ENCODE measurements around the gene PLCG1. TPM values are rescaled to one million over a fixed set of nuclear protein-coding genes. Genes with fewer than 3 reads are reported as not detected.

PLCG1 gene
- total RNA-seq, 2 donors from 2014 or later = 227 to 257 TPM

GRCh38 chr20:41218466-41218865 is 81.1 kb downstream of the PLCG1 start:
- Histone ChIP-seq H3K4me1 (ENCODE audit: control insufficient read depth, insufficient read depth, low read length) (no peaks in the 10 kb centered on the region), H3K27me3 (ENCODE audit: control insufficient read depth, insufficient read depth, low read length, poor library complexity, severe bottlenecking) (no peaks in the 10 kb centered on the region), H3K9me3 (ENCODE audit: control insufficient read depth, low read length) (no peaks in the 10 kb centered on the region), H3K36me3 (ENCODE audit: control insufficient read depth, insufficient read depth, low read length) (no peaks in the 10 kb centered on the region), H3K4me3 (ENCODE audit: low read length) (no peak overlapping the region), H3K9ac (ENCODE audit: extremely low read depth, low read length, poor library complexity, severe bottlenecking) (no peak overlapping the region), H3K27ac (ENCODE audit: low read depth, low read length) (no peak overlapping the region)
- no peak for DNase-seq
- H3K4me1 Mint-ChIP-seq = peaks cover 2% of the 10 kb centered on the region
- no peak overlapping the region for H3K27ac Mint-ChIP-seq
- 95% methylated on average over 1 of the region's 2 CpGs; no CpG with 5 or more reads in 1 of the 2 experiments for WGBS, 2 experiments (ENCODE audit: insufficient coverage in 1 of 2, insufficient read length in 1 of 2)
- no peaks in the 10 kb centered on the region for H3K36me3 Mint-ChIP-seq (ENCODE audit: low read depth)
- no peaks in the 10 kb centered on the region for H3K27me3 Mint-ChIP-seq (ENCODE audit: insufficient read depth)
- H3K4me3 Mint-ChIP-seq = no peak overlapping the region
- no peak for TF ChIP-seq CTCF (conservative IDR thresholded peaks at IDR 0.05)
- no peaks in the 10 kb centered on the region for H3K9me3 Mint-ChIP-seq

- TF ChIP-seq CTCF (conservative IDR thresholded peaks at IDR 0.05) = no peak
- Mint-ChIP-seq H3K27ac (no peak overlapping the region), H3K4me3 (no peak overlapping the region), H3K27me3 (ENCODE audit: insufficient read depth) (no peaks in the 10 kb centered on the region), H3K36me3 (ENCODE audit: low read depth) (no peaks in the 10 kb centered on the region), H3K9me3 (no peaks in the 10 kb centered on the region), H3K4me1 (peaks cover 2% of the 10 kb centered on the region)
- no peak overlapping the region for H3K4me3 ChIP-seq (ENCODE audit: low read length)
- H3K27me3 ChIP-seq (ENCODE audit: control insufficient read depth, insufficient read depth, low read length, poor library complexity, severe bottlenecking) = no peaks in the 10 kb centered on the region
- no peaks in the 10 kb centered on the region for H3K9me3 ChIP-seq (ENCODE audit: control insufficient read depth, low read length)
- H3K4me1 ChIP-seq (ENCODE audit: control insufficient read depth, insufficient read depth, low read length) = no peaks in the 10 kb centered on the region
- H3K36me3 ChIP-seq (ENCODE audit: control insufficient read depth, insufficient read depth, low read length) = no peaks in the 10 kb centered on the region
- H3K27ac ChIP-seq (ENCODE audit: low read depth, low read length) = no peak overlapping the region
- DNase-seq = no peak
- 83 to 92% methylated on average over 1 to 2 of the region's 2 CpGs for WGBS, 2 experiments (ENCODE audit: insufficient coverage in 1 of 2, insufficient read length in 1 of 2)
- no peak overlapping the region for H3K9ac ChIP-seq (ENCODE audit: extremely low read depth, low read length, poor library complexity, severe bottlenecking)
Measured at GRCh38 chr20:41219824-41220223, 82.5 kb downstream of the PLCG1 start.

GRCh38 chr20:41221614-41222218 is 84.4 kb downstream of the PLCG1 start:
- Mint-ChIP-seq H3K4me3 (no peak overlapping the region), H3K27me3 (ENCODE audit: insufficient read depth) (no peaks in the 10 kb centered on the region), H3K4me1 (peaks cover 2% of the 10 kb centered on the region), H3K9me3 (no peaks in the 10 kb centered on the region), H3K27ac (no peak overlapping the region), H3K36me3 (ENCODE audit: low read depth) (no peaks in the 10 kb centered on the region)
- 95 to 100% methylated on average over 5 of the region's 5 CpGs for WGBS, 2 experiments (ENCODE audit: insufficient coverage in 1 of 2, insufficient read length in 1 of 2)
- no peak for TF ChIP-seq CTCF (conservative IDR thresholded peaks at IDR 0.05)
- Histone ChIP-seq H3K27ac (ENCODE audit: low read depth, low read length) (no peak overlapping the region), H3K4me1 (ENCODE audit: control insufficient read depth, insufficient read depth, low read length) (no peaks in the 10 kb centered on the region), H3K36me3 (ENCODE audit: control insufficient read depth, insufficient read depth, low read length) (no peaks in the 10 kb centered on the region), H3K4me3 (ENCODE audit: low read length) (no peak overlapping the region), H3K27me3 (ENCODE audit: control insufficient read depth, insufficient read depth, low read length, poor library complexity, severe bottlenecking) (no peaks in the 10 kb centered on the region), H3K9me3 (ENCODE audit: control insufficient read depth, low read length) (no peaks in the 10 kb centered on the region), H3K9ac (ENCODE audit: extremely low read depth, low read length, poor library complexity, severe bottlenecking) (no peak overlapping the region)
- DNase-seq = no peak
